Effector CD4-positive, alpha-beta T cell (primary cell): ENCODE data around the gene TEAD1.

Source experiments
- DNase-seq: peaks from one replicate; pipeline ENCODE4 v3.0.0-alpha.2; 2020

Gene TEAD1

GRCh38 chr11:12687740-12688139 lies 13.5 kb downstream of the TEAD1 start:
- DNase-seq: no peak

DNA sequence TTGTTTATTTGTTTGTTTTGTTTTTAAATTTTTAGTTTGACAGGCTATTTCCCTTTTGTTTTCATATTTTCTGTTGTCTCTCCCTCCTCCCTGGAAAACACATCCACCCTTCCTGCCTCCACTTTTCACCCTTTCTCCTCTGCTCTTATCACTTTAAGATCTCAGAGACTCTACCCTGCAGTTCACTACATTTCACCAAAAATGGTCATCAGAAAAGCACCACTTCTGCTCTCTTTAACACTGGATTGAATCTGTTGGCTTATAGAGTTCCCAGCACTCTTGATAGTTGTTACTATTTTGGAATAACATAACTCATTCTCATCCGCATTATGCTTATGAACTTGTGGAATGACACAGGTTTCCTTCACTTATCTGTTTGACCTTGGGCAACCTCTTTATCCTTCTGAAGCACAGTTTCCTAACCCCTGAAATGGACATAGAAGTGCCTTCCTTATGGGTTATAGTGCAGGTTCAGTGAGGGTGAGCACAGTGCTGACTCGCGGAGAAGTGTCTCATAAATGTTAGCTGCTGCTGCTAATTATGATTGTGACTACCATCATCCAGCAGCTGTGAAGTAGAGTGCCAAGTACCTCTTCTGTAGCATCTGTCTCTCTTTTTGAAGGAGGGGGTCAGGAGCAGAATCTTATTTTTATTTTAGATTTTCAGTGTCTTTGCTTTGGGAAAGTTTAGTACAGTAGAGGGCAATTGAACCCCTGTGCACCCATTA lies 15.0 kb downstream of the TEAD1 start:
- DNase-seq: no peak

DNA sequence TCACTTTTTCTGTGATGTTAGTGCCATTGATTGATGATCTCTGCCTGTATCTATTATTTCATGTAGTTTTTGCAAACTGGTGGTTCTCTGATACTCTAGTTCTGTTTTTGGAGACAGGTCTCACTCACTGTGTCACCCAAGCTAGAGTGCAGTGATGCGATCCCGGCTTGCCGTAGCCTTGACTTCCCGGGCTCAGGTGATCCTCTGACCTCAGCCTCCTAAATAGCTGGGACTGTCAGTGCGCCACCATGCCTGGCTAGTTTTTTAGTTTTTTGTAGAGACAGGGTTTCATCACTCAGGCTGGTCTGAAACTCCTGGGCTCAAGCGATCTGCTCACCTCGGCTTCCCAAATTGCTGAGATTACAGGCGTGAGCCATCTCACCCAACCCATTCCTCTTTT lies 16.4 kb downstream of the TEAD1 start:
- no peak for DNase-seq

- no peak for DNase-seq
Observed at GRCh38 chr11:12691473-12691872, 17.3 kb downstream of the TEAD1 start.

DNA sequence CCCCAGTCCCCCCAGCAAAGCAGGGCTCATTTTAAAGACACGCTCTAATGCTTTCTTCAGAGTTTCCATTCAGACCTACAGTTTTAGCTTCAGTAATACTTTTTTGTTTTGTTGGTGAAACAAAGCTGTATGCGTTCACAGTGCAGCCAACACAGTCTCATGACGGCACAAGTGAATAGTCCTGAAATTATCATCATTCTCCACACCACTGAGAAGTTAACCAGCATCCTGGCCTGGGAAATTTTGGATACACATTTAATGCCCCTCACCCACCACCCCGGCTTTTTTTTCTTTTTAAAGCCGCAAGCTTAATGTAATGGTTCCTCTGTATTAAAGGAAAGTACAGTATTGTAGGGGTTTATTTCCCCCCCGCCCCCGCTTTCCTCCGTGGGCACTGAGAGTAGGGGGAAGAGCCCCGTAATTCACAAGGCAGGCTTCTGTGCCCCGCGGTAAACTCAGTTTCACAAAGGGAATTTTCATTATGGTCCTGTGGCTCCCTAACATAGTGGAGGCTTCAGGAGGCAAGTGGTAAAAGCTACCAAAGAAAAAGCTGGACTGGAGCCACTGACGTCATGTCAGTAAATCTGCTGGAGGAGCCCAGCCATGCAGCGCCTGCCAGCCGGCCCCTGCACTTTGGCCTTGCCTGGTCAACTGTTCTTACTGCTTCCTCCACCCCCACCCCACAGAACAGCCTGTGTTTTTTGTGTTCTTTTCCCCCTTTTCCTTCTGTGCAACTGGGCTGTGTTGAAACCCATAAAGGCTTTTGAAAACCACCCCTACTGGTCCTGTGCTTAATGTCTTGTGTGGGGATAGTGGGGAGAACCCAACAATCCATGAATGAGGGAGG lies 18.2 kb downstream of the TEAD1 start:
- DNase-seq: no peak

- DNase-seq: no peak
Observed at GRCh38 chr11:12693094-12693478, 18.9 kb downstream of the TEAD1 start.

DNA sequence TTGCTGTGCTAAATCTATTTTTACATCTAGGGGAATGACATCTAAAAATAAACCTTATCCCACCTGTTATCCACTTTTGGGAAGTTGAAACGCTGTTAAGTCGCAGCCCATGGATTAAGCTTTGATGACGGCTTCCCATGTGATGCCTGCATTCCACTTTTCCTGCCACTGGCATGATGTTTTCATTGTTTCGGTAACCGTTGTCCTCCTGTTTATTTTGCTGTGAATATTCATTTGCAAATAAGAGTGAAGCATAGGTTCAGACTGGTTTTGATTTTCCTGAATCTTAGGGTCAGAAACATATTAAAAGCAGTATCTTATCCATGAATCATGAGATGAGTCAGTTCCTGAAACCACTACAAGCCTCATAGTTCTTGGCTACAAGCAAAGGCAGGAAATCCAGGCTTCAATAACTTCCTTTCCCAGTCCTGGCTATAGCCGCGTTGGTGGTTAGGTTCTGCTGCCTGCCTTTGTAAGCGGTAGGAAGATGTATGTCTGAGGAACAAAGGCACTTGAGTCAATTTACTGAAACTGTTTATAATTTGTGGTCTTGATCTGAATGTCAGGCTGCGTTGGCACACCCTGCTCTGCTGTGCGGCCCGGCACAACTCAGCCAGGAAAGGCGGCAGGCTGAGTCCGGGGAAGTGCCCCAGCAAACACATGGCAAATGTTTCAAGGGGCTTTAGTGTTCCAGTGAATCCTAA lies 19.4 kb downstream of the TEAD1 start:
- no peak for DNase-seq

DNA sequence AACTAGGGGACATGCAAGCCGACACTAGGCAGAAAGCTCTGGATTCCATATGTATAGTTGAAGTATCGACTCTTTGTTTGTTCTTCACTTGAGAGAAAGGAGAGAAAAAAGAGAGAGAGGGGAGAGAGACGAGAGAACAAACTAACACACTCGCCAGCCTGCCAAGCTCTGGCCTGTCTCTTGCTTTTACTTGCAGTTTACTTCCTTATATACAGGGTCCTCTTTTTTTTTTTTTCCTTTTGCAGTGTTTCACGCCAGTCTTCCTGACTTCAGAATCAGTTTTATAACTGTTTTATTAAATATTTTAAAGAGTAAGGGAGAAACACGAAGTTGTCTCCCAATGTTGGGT lies 19.9 kb downstream of the TEAD1 start:
- DNase-seq: no peak

GRCh38 chr11:12695221-12695794 lies 21.1 kb downstream of the TEAD1 start:
- no peak for DNase-seq

DNA sequence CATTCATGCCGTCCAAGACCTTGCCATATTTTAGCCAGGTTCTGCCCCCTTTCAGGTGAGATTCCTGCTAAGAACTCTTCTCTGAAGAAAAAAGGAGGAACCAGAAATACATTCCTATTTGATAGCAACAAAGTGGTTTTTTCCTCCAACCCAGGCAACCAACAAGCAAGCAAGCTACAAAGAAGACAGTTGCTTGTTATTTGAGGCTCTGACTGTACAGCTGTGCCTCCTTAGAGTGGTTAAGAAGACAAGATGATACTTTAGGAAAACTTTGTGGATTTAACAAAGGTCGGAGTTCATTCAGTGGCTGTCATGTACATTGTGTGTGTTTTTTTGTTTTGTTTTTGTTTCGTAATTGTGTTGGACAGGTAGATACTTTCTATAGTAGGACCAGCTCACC lies 21.7 kb downstream of the TEAD1 start:
- DNase-seq: no peak

DNA sequence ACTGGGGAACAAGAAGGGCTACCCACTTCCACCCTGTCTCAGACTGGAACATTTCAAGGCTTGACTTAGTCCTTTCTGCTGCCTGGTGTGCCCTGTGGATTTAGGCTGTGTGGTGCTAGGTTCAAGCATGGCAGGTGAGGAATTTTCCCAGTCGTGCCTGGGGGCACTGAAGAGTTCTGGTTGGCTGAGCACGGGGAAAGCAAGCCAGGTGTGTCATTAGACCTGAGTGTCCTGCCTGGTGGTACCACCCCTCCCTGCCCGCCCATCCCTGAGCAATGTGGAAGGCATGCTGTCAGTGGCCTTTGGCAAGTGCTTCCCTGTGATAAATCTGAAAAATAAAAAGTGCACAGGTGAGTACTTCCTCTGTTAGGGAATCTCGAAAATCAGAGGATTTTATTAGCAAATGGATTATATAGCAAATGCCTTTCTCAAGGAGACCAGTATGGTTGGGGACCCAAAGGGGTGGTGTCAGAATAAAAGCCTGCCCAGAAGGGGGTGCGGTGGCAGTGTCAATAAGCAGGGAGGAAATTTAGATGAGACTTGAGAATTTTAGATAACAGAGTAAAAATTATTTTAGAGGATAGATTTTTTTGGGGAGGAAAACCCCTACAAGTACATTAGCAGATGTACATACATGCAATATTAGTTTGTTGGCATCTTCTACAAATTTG lies 22.8 kb downstream of the TEAD1 start:
- no peak for DNase-seq

DNA sequence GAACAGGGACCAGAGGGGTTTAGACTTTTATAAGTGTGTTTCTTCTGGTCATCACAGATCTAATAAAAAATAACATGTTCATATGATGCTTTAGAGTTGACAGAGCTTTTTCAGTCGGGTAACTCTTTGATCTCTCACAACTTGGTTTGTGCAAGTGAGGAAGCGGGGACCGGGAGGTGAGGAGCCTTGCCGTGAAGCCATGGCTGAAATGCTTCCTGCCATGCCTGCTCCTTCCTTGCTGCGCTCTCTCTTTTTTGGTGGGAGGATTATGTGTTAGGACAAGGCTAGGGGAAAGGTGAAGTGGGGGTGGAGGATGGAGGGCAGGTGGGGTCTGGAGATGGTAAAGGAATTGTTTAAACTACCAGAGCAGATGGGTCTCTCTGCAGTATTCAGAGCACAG lies 23.8 kb downstream of the TEAD1 start:
- DNase-seq: no peak

DNA sequence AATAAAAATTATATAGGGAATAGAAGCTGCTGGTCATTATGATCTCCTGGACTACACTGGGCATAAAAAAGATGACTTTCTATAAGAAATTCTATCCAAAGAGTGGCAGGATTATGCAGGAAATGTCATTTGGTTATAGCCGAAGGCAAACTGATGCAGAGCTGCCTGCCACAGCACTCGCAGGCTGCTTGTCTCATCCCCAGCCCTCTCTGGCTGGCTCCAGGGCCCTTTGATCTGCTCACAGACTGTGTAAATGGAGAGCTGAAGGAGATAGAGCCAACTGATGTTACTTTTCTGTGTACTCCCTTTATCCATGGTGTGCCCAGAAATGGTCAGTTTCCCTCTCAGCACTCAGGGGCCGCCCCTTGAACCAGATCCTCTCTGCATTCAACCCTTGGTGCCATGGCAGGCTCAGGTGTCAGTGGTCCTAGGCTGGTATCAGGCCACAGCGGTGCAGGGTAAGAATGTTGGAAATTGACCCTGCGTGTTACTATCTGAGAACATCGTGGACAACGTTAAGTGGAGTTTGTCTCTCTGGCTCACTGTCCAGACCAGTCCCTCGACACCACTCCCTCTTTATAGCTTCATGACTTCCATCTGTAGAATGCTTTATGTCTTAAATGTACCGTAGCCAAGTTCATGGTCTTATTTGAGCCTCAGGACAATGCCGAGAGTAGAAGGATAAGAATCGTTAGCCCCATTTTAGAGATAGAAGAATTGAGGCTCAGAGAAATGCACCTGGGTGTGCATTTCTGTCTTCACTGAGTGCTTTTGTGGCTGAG lies 27.8 kb downstream of the TEAD1 start:
- no peak for DNase-seq

DNA sequence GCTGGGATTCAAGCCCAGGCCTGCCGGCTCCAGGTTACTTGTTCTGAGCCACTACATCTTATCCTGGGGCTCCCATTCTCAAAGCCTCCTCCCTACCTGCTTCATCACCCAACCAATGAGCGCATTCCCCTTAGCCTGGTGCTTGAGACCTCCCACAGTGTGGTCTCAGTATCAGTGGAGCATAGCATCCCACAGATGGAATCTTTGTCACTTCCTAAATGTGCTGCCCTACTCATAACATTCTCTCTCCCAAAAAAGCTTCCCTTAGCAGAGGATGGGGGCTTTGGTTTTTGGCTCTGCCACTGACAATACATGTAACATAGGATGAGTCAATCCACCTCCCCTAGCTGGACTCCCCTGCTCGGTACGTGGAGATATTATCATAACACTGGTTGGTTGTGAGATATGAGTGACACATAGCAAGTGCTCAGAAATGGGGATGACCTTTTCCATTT lies 28.8 kb downstream of the TEAD1 start:
- DNase-seq: no peak

- no peak for DNase-seq
Observed at GRCh38 chr11:12704049-12704448, 29.8 kb downstream of the TEAD1 start.

GRCh38 chr11:12705874-12706273 lies 31.7 kb downstream of the TEAD1 start:
- no peak for DNase-seq

- no peak for DNase-seq
Observed at GRCh38 chr11:12706545-12707499, 32.6 kb downstream of the TEAD1 start.

- DNase-seq: no peak
Observed at GRCh38 chr11:12707500-12707880, 33.3 kb downstream of the TEAD1 start.

GRCh38 chr11:12711496-12711895 lies 37.3 kb downstream of the TEAD1 start:
- no peak for DNase-seq

- DNase-seq: no peak
Observed at GRCh38 chr11:12712132-12712531, 37.9 kb downstream of the TEAD1 start.

DNA sequence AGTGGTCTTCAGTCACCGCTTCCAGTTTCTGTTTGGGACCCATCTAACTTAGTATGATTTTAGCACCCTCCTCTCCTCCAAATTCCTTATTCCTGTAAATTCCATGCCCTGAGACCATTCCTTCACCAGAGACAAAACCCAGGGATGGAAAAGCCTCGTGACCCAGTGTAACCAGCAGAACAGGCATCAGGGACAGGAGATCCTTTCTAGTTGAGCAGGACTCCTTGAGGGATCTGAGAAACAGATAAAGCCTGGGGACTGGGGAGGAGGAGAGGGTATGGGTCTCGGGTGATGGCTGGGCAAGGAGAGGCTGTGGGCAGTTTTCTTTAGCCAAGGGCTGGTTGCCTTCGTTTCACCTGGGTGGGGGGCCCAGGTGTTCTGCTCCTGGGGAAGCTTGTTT lies 40.9 kb downstream of the TEAD1 start:
- no peak for DNase-seq
